Cardiac muscle cell (in vitro differentiated cells and primary cell): ENCODE data around the gene VCL. TPM values are rescaled to one million over a fixed set of nuclear protein-coding genes. Genes with fewer than 3 reads are reported as not detected.

ENCODE experiments used
- DNase-seq, 2 donors: peaks; one replicate each; pipeline versions ENCODE4 v3.0.0 to v3.0.0-alpha.2; 2010 to 2017; ENCODE audit warnings: low read depth in 1 of 2, low spot score in 1 of 2
- H3K27ac ChIP-seq: fragments of 200-600 bp; sonication (generic); 2 replicates; pipeline ENCODE4 v1.5.1; 2016
- H3K27me3 ChIP-seq: fragments of 200-600 bp; sonication (generic); 2 replicates; pipeline ENCODE4 v1.6.0; 2016; ENCODE audit warnings: control low read depth
- H3K36me3 ChIP-seq: fragments of 200-600 bp; sonication (generic); 2 replicates; pipeline ENCODE4 v1.5.1; 2016; ENCODE audit warnings: control low read depth
- H3K4me1 ChIP-seq: fragments of 200-600 bp; sonication (generic); 2 replicates; pipeline ENCODE4 v1.8.1; 2017; ENCODE audit warnings: low read depth, mild to moderate bottlenecking, mixed run types
- H3K4me3 ChIP-seq: fragments of 200-600 bp; sonication (generic); 2 replicates; pipeline ENCODE4 v1.5.1; 2016; ENCODE audit warnings: mild to moderate bottlenecking
- H3K9me3 ChIP-seq: fragments of 200-600 bp; sonication (generic); 2 replicates; pipeline ENCODE4 v1.5.1; 2017; ENCODE audit warnings: low read depth, mild to moderate bottlenecking, control low read depth
- polyA plus RNA-seq: library from polyadenylated mRNA; unstranded; fragments of >200 nt; fragmentation: Nextera tagmentation; extraction: Ambion mirVana; gene quantifications from 2 replicates; pipeline ENCODE4 v1.2.1, GENCODE V29; 2016
- total RNA-seq: library from RNA; depleted of rRNA; stranded (reverse); fragments of >200 nt; gene quantifications from 2 replicates; pipeline ENCODE4 v1.2.3, GENCODE V29; 2016
- TF ChIP-seq, protein P1 (sequence below): IDR thresholded peaks from 2 replicates; pipeline ENCODE4 v1.5.1; 2012; ENCODE audit warnings: low read depth, mild to moderate bottlenecking, low read length

VCL gene
- total and polyA plus RNA-seq, 2 experiments from 2014 or later, result 118 to 167 TPM

DNA sequence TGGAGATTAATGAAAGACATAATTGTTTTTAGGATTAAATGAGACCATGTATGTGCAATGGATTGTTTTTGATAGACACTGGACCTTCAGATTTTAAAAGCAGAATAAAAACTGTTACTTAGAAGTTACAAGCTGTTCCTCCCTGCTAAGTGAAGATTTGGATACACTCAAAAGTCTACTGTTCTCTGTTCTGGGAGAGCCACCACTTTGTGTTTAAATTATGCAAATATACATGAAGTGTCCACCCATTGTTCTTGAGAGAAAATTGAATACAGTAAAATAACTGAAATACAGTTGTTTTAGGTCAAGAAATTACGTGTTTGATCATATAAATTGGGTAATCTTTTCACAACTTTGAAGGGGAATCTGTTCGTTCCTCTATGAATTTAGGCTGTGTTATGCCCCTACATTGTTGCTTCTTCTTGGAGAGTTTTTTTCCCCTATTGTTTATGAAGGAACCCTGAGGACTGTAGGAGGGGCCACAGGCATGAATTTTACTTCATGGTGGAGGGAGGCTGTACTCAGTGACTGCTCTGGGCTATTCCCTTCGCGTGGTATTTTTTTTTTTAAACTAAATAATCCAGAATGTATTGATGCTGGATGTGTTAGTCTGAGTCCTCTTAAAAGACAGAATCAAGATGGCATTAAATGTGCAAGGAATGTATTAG, 18.6 kb upstream of the VCL start:
- Histone ChIP-seq H3K27ac (no peak overlapping the region), H3K4me3 (no peak overlapping the region), H3K4me1 (no peaks in the 10 kb centered on the region), H3K9me3 (no peaks in the 10 kb centered on the region), H3K36me3 (no peaks in the 10 kb centered on the region), H3K27me3 (no peaks in the 10 kb centered on the region)
- TF ChIP-seq, protein P1, sequence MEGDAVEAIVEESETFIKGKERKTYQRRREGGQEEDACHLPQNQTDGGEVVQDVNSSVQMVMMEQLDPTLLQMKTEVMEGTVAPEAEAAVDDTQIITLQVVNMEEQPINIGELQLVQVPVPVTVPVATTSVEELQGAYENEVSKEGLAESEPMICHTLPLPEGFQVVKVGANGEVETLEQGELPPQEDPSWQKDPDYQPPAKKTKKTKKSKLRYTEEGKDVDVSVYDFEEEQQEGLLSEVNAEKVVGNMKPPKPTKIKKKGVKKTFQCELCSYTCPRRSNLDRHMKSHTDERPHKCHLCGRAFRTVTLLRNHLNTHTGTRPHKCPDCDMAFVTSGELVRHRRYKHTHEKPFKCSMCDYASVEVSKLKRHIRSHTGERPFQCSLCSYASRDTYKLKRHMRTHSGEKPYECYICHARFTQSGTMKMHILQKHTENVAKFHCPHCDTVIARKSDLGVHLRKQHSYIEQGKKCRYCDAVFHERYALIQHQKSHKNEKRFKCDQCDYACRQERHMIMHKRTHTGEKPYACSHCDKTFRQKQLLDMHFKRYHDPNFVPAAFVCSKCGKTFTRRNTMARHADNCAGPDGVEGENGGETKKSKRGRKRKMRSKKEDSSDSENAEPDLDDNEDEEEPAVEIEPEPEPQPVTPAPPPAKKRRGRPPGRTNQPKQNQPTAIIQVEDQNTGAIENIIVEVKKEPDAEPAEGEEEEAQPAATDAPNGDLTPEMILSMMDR, result no peak
- DNase-seq, result no peak

DNA sequence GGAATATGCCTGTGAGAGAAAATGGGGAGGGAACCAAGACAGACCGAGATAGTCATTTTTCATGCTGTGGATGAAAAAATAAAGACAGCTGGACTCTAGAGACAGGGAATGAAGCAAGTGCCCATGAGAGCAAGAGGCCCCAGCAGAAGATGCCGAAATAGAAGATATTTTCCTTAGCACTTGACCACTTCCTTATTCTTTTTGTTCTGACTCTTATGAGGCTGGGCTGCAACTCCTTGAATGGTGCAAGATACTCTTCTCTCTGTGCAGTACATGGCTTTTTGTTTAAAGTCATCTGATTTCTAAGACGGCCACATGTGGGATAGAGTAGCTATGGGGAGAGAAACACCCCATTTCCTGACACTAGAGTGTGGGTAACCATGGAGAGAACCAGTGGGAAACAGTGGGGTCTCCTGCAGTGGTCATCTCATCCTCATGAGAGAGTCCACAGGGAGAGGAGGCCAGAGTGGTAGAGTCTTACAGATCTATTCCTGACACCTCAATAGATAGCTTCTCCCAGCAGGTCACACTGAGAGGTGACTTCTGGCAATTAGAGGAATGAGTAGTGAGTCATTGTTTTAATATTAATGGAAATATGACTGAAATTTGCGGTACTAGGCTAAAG, 18.0 kb upstream of the VCL start:
- Histone ChIP-seq H3K9me3 (no peaks in the 10 kb centered on the region), H3K27ac (no peak overlapping the region), H3K4me1 (no peaks in the 10 kb centered on the region), H3K36me3 (no peaks in the 10 kb centered on the region), H3K4me3 (no peak overlapping the region), H3K27me3 (no peaks in the 10 kb centered on the region)
- no peak for DNase-seq
- TF ChIP-seq, protein P1, result no peak

DNA sequence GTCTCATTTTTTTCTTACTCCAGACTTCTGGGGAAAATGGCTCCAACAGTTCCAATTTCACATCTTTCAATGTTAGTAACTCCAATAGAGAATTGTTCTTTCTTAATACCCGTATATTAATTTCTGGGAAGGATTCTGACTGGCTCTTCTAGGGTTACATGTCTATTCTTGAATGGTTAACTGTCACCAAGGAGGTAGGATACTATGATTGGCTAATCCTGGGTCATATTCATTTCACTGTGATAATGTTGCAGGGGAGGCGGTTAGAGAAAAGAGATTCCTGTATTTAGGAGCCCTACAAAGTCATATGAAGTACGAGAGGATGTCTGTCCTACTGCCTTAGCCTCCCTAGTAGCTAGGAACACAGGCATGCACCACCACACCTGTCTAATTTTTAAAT, 16.1 kb upstream of the VCL start:
- Histone ChIP-seq H3K4me3 (no peak overlapping the region), H3K27me3 (no peaks in the 10 kb centered on the region), H3K27ac (no peak overlapping the region), H3K36me3 (no peaks in the 10 kb centered on the region), H3K4me1 (no peaks in the 10 kb centered on the region), H3K9me3 (no peaks in the 10 kb centered on the region)
- no peak for DNase-seq
- TF ChIP-seq, protein P1, result no peak

DNA sequence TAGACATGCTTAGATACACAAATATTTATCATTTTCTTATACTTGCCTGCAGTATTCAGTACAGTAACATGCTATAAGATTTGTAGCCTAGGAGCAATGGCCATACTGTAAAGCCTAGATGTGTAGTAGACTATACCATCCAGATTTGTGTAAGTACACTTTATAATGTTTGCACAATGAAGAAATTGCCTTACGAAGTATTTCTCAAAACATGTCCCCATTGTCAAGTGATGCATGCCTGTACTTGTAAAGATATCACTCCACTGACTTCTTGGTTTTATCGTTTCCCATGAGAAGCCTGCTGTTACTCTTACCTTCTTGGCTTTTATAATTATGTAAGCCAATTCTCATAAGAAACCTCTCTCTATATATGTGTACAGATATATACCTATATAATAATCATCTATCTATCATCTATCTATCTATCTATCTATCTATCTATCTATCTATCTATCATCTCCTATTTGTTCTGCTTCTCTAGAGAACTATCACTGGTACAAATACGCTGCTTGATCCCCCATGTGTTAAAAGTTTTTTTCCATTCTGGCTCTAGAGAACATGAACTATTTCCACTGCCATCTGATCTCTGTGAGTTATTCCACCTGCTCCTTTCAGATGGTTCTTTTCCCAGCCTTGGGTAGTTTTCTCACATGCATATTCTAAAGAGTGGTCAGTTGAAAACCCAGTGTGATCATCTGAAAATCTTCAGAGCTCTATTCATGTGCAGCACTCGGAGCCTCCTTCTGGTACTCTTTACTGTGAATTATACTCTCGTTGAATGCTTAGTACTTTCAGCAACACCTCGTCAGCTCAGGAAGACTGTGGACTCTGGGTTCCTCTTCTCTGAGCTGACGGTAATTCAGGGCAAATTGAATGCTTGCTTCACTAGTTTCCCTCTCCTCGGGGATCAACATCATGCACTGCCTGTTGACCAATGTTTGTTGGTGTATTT, 14.5 kb upstream of the VCL start:
- no peak for DNase-seq
- Histone ChIP-seq H3K27ac (no peak overlapping the region), H3K4me1 (no peaks in the 10 kb centered on the region), H3K9me3 (no peaks in the 10 kb centered on the region), H3K36me3 (no peaks in the 10 kb centered on the region), H3K27me3 (no peaks in the 10 kb centered on the region), H3K4me3 (no peak overlapping the region)
- TF ChIP-seq, protein P1, result no peak

DNA sequence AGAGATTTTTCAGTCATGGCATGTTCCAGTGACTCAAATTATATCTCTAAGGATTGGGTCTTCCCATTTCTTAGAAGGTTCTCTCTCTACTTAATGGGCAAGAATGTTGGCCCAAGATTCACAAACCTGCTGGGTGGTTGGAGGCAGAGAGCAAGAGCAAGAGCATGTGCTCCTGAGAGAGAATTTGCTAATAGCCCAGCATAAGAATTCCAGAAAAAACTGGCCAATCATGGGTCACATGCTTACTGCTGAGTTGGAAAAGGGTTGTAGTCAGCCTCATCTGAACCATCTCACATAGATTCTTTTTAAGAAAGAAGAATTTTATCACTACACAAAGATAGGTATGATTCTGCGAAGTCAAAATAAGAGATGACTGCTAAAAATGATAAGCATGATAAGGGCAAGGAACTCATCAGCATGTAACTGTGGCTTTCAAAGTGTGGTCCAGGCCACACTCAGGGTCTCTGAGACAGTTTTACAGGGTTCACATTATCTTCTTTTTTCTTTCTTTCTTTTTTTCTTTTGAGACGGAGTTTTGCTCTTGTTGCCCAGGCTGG, 8.2 kb upstream of the VCL start:
- Histone ChIP-seq H3K27ac (no peak overlapping the region), H3K4me3 (no peak overlapping the region), H3K36me3 (no peaks in the 10 kb centered on the region), H3K9me3 (no peaks in the 10 kb centered on the region), H3K4me1 (no peaks in the 10 kb centered on the region), H3K27me3 (no peaks in the 10 kb centered on the region)
- TF ChIP-seq, protein P1, result no peak
- no peak for DNase-seq
